PFSK-1 (cell line): Measurements from ENCODE around the gene COMMD6.

ENCODE experiments used
- FOXP2 ChIP-seq: optimal IDR thresholded peaks from 2 replicates; pipeline ENCODE3; 2011; ENCODE audit warnings: borderline replicate concordance, control low read depth, inconsistent platforms; ENCODE audit not compliant: insufficient read depth; ENCODE audit errors: extremely low read length, extremely low read depth
- POLR2AphosphoS5 ChIP-seq: IDR thresholded peaks from 2 replicates; pipeline ENCODE4 v1.6.1; 2012; ENCODE audit warnings: low read depth, mild to moderate bottlenecking, control low read depth, low read length, moderate library complexity
- SIN3A ChIP-seq: IDR thresholded peaks from 2 replicates; pipeline ENCODE4 v1.6.1; 2012; ENCODE audit warnings: mild to moderate bottlenecking, low read length, moderate library complexity, borderline replicate concordance; ENCODE audit not compliant: insufficient read depth
- TAF1 ChIP-seq: IDR thresholded peaks from 2 replicates; pipeline ENCODE4 v1.6.1; 2012; ENCODE audit warnings: low read length, control low read depth, borderline replicate concordance; ENCODE audit not compliant: insufficient read depth
- TF ChIP-seq, protein P1 (sequence below), 2 experiments: IDR thresholded peaks; 2 replicates each; pipeline versions ENCODE4 v1.6.1 to v1.8.0; 2011 to 2012; ENCODE audit warnings: low read depth in 2 of 2, low read length in 2 of 2, control low read depth in 1 of 2, inconsistent platforms in 1 of 2, mild to moderate bottlenecking in 1 of 2, moderate library complexity in 1 of 2; ENCODE audit not compliant: insufficient read depth in 1 of 2

COMMD6 gene

DNA sequence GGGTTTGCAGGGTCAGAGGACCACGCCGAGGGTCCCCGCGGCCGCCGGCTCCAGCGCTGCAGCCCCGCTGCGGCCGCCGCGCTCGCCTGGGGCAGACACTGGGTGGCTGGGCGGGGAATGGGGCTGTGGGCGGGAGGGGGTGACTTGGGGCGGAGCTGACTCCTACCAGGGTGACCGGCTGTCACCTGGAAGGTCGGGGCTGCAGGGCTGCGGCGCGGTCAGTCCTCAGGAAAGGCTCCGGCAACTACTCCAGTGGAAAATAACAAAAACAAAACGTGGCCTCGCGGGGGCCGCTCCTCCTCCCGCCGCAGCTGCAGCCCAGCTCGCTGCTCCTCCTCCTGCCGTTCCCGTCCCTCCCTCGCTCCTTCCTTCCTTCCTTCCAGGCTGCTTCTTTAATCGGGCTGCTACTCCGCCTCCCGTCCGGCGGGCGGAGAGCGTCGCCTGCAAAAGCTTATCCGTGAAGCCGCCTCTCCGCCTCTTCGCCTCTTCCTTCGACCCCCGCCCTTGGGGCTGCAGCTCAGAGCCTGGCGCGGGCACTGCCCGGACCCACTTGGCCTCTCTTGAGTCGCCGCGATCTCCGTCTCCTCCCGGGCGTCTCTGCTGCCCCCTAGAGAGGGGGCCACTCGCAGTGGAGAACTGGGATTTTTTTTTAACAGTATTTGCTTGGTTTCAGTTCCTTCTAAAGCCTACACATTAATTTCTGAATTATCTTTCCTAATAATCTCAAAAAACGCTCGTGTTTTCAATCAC is 55.4 kb downstream of the COMMD6 start, which contains the start of gene TBC1D4:
Gene TBC1D4 (minus strand): TSS at position 100 of the 750 bp plus-strand sequence. CDS start 402 bp downstream, outside the sequence.
- TF ChIP-seq TAF1 (no peak), POLR2AphosphoS5 (peak; percentile 52)

GRCh38 chr13:75481176-75482069 is 56.2 kb downstream of the COMMD6 start:
- TF ChIP-seq, protein P1, sequence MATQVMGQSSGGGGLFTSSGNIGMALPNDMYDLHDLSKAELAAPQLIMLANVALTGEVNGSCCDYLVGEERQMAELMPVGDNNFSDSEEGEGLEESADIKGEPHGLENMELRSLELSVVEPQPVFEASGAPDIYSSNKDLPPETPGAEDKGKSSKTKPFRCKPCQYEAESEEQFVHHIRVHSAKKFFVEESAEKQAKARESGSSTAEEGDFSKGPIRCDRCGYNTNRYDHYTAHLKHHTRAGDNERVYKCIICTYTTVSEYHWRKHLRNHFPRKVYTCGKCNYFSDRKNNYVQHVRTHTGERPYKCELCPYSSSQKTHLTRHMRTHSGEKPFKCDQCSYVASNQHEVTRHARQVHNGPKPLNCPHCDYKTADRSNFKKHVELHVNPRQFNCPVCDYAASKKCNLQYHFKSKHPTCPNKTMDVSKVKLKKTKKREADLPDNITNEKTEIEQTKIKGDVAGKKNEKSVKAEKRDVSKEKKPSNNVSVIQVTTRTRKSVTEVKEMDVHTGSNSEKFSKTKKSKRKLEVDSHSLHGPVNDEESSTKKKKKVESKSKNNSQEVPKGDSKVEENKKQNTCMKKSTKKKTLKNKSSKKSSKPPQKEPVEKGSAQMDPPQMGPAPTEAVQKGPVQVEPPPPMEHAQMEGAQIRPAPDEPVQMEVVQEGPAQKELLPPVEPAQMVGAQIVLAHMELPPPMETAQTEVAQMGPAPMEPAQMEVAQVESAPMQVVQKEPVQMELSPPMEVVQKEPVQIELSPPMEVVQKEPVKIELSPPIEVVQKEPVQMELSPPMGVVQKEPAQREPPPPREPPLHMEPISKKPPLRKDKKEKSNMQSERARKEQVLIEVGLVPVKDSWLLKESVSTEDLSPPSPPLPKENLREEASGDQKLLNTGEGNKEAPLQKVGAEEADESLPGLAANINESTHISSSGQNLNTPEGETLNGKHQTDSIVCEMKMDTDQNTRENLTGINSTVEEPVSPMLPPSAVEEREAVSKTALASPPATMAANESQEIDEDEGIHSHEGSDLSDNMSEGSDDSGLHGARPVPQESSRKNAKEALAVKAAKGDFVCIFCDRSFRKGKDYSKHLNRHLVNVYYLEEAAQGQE (IDR thresholded peaks at IDR 0.05; ENCODE audit: insufficient read depth in 1 of 2, low read depth in 2 of 2, low read length in 2 of 2) = no peak
- TF ChIP-seq FOXP2 (peak; percentile 17), SIN3A (no peak)

- TF ChIP-seq TAF1 (0 out of 2 replicates have a peak, but pooled peaks have one; percentile 28), FOXP2 (peak; percentile 61)
- TF ChIP-seq, protein P1 (IDR thresholded peaks at IDR 0.05; ENCODE audit: insufficient read depth in 1 of 2, low read depth in 2 of 2, low read length in 2 of 2) = no peak
These were observed 56.9 kb downstream of the COMMD6 start for GRCh38 chr13:75480671-75481175.

DNA sequence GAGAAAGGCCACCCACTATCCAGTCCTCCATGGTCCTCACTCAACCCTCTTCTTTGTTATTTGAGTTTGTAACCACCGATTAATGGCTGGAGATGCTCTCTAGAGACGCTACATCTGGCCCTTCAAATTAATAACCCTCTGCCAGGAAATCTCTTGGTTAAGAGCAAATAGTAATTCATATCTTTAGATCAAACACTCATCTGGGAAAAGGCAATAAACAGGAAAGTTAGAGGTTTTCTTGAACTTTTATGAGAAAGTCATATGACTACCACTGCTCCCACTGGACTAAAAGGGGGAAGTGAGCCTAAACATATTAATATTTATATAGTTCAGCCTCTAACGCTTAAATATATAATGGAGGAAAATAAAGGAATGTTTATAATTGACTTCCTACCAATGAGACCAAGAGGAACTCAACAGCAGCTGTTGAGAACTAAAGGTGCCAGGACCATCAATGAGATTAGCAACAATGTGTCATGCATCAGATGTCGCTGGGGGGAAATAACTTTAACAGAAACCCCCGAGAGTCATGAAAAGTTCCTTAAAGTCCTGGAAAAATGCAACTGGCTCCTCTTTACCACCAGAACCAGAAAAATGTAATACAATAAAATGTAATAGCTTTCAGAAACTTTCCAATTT is 58.4 kb downstream of the COMMD6 start:
- TF ChIP-seq SIN3A (no peak), FOXP2 (no peak), TAF1 (no peak), POLR2AphosphoS5 (no peak)
- TF ChIP-seq, protein P1 (IDR thresholded peaks at IDR 0.05; ENCODE audit: insufficient read depth in 1 of 2, low read depth in 2 of 2, low read length in 2 of 2) = no peak

DNA sequence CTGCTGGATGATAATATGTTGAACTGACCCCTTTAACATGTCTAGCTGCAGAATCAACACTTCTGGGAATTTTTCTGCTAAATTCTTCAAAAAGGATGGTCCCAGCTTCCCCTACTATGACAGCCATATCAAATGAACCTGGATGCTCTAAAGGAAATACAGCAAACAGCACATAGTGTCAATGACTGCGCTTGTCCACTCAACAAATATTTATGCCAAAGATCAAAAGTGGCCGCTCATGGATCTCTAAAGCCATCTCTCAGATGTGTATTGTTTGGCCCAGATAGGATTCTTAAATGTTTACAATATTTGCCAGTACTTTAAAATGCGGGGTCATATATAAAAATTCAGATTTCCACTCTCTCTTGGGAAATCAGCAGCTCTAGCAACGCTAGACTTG is 59.0 kb downstream of the COMMD6 start:
- TF ChIP-seq SIN3A (no peak), TAF1 (no peak), POLR2AphosphoS5 (no peak), FOXP2 (no peak)
- TF ChIP-seq, protein P1 (IDR thresholded peaks at IDR 0.05; ENCODE audit: insufficient read depth in 1 of 2, low read depth in 2 of 2, low read length in 2 of 2) = no peak
